ENCODE measurements around the gene PTGIR.

GRCh38 chr19:46654621-46655152 is 29.8 kb upstream of the PTGIR start:
- no peak for TF ChIP-seq CTCF (IDR thresholded peaks at IDR 0.05)
- no peak for TF ChIP-seq EP300 (IDR thresholded peaks at IDR 0.05)

All from ovary (tissue), 3 donors.